Loucy (cell line): ENCODE data around the gene NGLY1.
A peak's percentile ranks its signal among the peaks of the same experiment; 100 is the strongest.

Experiments used
- H2AFZ ChIP-seq: fragments of 200-600 bp; sonication (generic); 2 replicates; pipeline ENCODE4 v1.6.0; 2016; ENCODE audit warnings: antibody characterized with exemption, mild to moderate bottlenecking, low read length, moderate library complexity
- H3F3A ChIP-seq: fragments of 200-600 bp; 2 replicates; pipeline ENCODE4 v1.6.0; 2016; ENCODE audit warnings: antibody characterized with exemption, low read depth, mild to moderate bottlenecking
- H3K27me3 ChIP-seq: fragments of 200-600 bp; sonication (generic); 2 replicates; pipeline ENCODE4 v1.6.1; 2014; ENCODE audit warnings: low read length, mild to moderate bottlenecking; ENCODE audit not compliant: insufficient read depth, poor library complexity, severe bottlenecking
- H3K36me3 ChIP-seq: fragments of 200-600 bp; sonication (generic); 2 replicates; pipeline ENCODE4 v1.6.1; 2016; ENCODE audit warnings: low read length; ENCODE audit not compliant: insufficient read depth
- H3K4me1 ChIP-seq: fragments of 200-600 bp; sonication (generic); 2 replicates; pipeline ENCODE4 v1.5.1; 2014; ENCODE audit warnings: low read length, mild to moderate bottlenecking; ENCODE audit not compliant: insufficient read depth, poor library complexity, severe bottlenecking
- H3K4me2 ChIP-seq: fragments of 200-600 bp; sonication (generic); 2 replicates; pipeline ENCODE4 v1.6.0; 2014; ENCODE audit warnings: antibody characterized with exemption, low read length, low read depth, mild to moderate bottlenecking; ENCODE audit not compliant: poor library complexity, severe bottlenecking
- H3K4me3 ChIP-seq: fragments of 200-600 bp; sonication (generic); 2 replicates; pipeline ENCODE4 v1.5.1; 2014; ENCODE audit warnings: low read length, mild to moderate bottlenecking, mixed read lengths; ENCODE audit not compliant: poor library complexity, severe bottlenecking
- H3K79me2 ChIP-seq: fragments of 200-600 bp; sonication (generic); 2 replicates; pipeline ENCODE4 v1.6.1; 2014; ENCODE audit warnings: low read length; ENCODE audit not compliant: insufficient read depth
- H3K9ac ChIP-seq: fragments of 200-600 bp; sonication (generic); 2 replicates; pipeline ENCODE4 v1.6.0; 2014; ENCODE audit warnings: mild to moderate bottlenecking, low read depth, low read length, moderate library complexity; ENCODE audit not compliant: poor library complexity, severe bottlenecking
- H3K9me2 ChIP-seq: fragments of 200-600 bp; sonication (generic); replicated peaks from 2 replicates; pipeline ENCODE4 v1.6.1; 2016; ENCODE audit warnings: low read depth, low read length, mixed read lengths
- H3K9me3 ChIP-seq: fragments of 200-600 bp; sonication (generic); 2 replicates; pipeline ENCODE4 v1.6.1; 2014; ENCODE audit warnings: mild to moderate bottlenecking, antibody characterized with exemption, low read length, low read depth; ENCODE audit not compliant: insufficient read depth
- H4K20me1 ChIP-seq: fragments of 200-600 bp; sonication (generic); 2 replicates; pipeline ENCODE4 v1.6.0; 2014; ENCODE audit warnings: antibody characterized with exemption, low read length, mild to moderate bottlenecking; ENCODE audit not compliant: insufficient read depth, poor library complexity, severe bottlenecking
- EZH2phosphoT487 ChIP-seq: fragments of 200-600 bp; IDR thresholded peaks from 2 replicates; pipeline ENCODE4 v1.6.1; 2018; ENCODE audit warnings: antibody characterized with exemption, mild to moderate bottlenecking, moderate library complexity, borderline replicate concordance
- TF ChIP-seq, protein P1 (sequence below): fragments of 200-600 bp; sonication (generic); conservative IDR thresholded peaks from 2 replicates; pipeline ENCODE4 v1.5.1; 2014; ENCODE audit warnings: mild to moderate bottlenecking, antibody characterized with exemption, low read length

NGLY1 gene

DNA sequence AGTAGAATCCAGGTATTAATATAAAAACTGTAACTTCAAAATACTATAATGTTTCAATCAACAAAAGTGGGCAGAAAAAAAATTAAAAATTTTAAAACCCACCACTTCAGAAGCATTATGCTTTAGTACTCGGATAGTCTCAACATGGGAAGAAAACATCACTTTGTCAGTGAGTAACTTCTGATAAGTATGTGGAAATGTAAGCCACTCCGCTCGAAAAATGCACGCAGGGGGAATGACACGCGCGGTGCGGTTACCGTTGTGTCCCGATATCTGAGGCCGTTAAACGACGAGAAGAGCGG is 656 bp downstream of the NGLY1 start:
- Histone ChIP-seq H4K20me1 (peaks cover 45% of the 10 kb centered on the region), H3K4me2 (peak overlapping the region; percentile 96), H3K79me2 (peaks cover 72% of the 10 kb centered on the region), H2AFZ (peak overlapping the region; percentile 95), H3K36me3 (peaks cover 8% of the 10 kb centered on the region; the same call in 1 of the 2 replicates), H3K4me3 (peak overlapping the region; percentile 80), H3K9me2 (no peaks in the 10 kb centered on the region), H3K4me1 (peaks cover 57% of the 10 kb centered on the region), H3K9ac (peak overlapping the region; percentile 94), H3F3A (no peaks in the 10 kb centered on the region), H3K9me3 (no peaks in the 10 kb centered on the region), H3K27me3 (no peaks in the 10 kb centered on the region)
- TF ChIP-seq EZH2phosphoT487 = no peak
- TF ChIP-seq, protein P1, sequence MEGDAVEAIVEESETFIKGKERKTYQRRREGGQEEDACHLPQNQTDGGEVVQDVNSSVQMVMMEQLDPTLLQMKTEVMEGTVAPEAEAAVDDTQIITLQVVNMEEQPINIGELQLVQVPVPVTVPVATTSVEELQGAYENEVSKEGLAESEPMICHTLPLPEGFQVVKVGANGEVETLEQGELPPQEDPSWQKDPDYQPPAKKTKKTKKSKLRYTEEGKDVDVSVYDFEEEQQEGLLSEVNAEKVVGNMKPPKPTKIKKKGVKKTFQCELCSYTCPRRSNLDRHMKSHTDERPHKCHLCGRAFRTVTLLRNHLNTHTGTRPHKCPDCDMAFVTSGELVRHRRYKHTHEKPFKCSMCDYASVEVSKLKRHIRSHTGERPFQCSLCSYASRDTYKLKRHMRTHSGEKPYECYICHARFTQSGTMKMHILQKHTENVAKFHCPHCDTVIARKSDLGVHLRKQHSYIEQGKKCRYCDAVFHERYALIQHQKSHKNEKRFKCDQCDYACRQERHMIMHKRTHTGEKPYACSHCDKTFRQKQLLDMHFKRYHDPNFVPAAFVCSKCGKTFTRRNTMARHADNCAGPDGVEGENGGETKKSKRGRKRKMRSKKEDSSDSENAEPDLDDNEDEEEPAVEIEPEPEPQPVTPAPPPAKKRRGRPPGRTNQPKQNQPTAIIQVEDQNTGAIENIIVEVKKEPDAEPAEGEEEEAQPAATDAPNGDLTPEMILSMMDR = no peak

DNA sequence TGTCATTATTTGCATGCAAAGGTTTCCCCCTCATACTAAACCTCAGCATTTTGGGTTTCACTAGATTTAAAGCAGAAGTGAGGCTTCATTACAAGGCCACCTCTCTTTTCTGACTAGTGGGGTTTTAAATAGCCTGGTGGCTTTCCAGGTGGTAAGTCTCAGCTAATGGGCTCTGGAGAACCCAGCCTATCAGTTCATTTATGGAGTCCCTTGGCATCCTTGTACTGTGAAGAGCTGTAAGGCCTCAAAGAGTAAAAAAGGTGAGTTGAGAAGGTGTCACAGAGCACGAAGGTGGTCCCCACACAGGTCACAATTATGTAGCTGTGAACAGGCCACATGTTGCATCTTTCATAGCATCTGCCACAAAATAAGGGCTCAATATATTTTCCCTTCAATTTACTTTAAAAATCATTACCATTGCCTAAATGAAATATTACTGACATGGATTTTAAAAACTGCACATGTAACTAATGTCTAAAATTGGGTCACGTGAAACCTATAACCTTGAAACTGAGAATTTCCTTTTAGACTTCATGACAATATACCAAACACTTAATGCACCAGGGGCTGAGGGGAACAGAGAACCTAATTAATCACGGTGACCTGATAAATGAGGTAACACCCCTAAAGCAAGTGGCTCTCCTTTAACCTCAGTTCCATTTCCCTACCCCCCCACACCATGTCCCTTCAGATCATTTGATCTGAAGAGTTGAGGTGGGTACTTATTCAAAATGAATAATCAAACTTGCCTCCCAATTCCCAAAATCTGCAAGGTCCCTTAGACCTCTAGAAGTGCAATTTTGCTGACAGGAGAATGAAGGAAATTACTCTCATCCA is 1.3 kb downstream of the NGLY1 start:
- H3K79me2 ChIP-seq = peaks cover 71% of the 10 kb centered on the region

DNA sequence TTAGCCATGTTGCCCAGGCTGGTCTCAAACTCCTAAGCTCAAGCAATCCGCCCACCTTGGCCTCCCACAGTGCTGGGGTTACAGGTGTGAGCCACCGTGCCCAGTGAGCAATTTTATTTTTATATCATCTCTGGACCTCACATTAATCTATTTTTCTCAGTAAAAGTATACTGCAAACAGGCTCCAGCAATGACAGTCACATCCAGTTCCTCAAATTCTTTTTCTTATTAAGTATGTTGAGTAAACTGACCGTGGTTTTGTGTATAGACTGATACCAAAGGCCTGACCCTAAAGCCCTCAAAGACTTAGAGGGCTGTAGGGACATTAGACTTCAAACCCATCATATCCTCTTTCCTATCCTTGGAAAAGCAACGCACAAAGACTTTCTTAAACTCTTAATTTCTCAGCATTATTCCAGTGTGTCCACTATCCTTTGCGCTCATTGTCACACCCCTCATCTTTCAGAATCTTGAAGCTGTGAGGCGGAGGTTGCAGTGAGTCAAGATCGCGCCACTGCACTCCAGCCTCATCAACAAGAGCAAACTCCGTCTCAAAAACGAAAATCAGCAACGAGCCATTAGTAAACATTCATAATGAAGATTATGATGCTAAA is 2.0 kb downstream of the NGLY1 start:
- Histone ChIP-seq H3K4me2 (peak overlapping the region; percentile 96), H2AFZ (no peak overlapping the region), H3K4me1 (peaks cover 51% of the 10 kb centered on the region), H4K20me1 (peaks cover 45% of the 10 kb centered on the region), H3K4me3 (peak overlapping the region; percentile 80), H3K79me2 (peaks cover 78% of the 10 kb centered on the region), H3K36me3 (peaks cover 19% of the 10 kb centered on the region; the same call in 1 of the 2 replicates), H3K27me3 (no peaks in the 10 kb centered on the region), H3K9ac (peak overlapping the region; percentile 94), H3K9me2 (no peaks in the 10 kb centered on the region), H3F3A (no peaks in the 10 kb centered on the region), H3K9me3 (no peaks in the 10 kb centered on the region)
- TF ChIP-seq, protein P1 = no peak
- no peak for TF ChIP-seq EZH2phosphoT487

More for the DNA sequence above, 1.3 kb downstream of the NGLY1 start:
- no peak for TF ChIP-seq EZH2phosphoT487
- TF ChIP-seq, protein P1 = no peak
- Histone ChIP-seq H3F3A (no peaks in the 10 kb centered on the region), H3K4me3 (peak overlapping the region; percentile 80), H2AFZ (no peak overlapping the region), H3K4me1 (peaks cover 53% of the 10 kb centered on the region), H3K36me3 (peaks cover 12% of the 10 kb centered on the region; the same call in 1 of the 2 replicates), H4K20me1 (peaks cover 45% of the 10 kb centered on the region), H3K27me3 (no peaks in the 10 kb centered on the region), H3K4me2 (peak overlapping the region; percentile 96), H3K9me3 (no peaks in the 10 kb centered on the region), H3K9me2 (no peaks in the 10 kb centered on the region), H3K9ac (peak overlapping the region; percentile 94)
